COLO668 (cell line): Measurements from ENCODE around the gene BAMBI.
"Not testable (repeated sequence)": the region's sequence is repeated elsewhere in the genome, so short reads cannot be mapped to it uniquely, and the experiment has no call there.

ENCODE experiments used
- DNase-seq: peaks from one replicate; lab custom pipeline; 2025; ENCODE audit not compliant: unreplicated experiment; lab: John Stamatoyannopoulos, UW

BAMBI gene

GRCh38 chr10:28676968-28677887 lies at the start of gene BAMBI:
TSS of gene BAMBI (plus strand) at chr10:28677521. CDS start at chr10:28677898, 377 bp downstream.
- DNase-seq: peak; percentile 96

GRCh38 chr10:28628184-28628893 lies 49.0 kb upstream of the BAMBI start:
- DNase-seq: peak; percentile 68

DNA sequence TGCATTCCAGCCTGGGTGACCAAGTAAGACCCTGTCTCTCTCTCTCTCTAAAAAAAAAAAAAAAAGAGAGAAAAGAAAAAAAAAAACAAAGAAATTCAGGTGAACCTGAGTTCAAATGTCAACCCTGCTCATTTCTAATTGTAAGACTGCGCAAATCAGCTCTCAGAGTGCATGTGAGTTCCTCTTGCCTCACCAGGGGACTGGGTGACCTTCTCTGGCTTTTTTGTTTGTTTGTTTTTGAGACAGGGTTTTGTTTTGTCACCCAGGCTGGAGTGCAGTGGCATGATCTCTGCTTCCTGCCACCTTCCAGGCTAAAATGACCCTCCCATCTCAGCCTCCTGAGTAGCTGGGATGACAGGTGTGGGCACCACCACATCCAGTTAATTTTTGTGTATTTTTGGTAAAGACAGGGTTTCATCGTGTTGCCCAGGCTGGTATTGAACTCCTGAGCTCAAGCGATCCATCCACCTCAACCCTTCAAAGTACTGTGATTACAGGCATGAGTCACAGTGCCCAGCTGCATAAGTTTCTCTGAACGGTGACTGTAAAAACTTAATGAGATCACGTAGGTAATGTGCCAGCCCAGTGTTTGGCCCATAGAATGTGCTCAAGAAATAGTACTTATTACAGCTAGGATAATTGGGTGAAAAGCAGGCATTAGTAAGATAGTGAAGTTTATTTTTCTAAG lies 45.3 kb upstream of the BAMBI start:
- no peak for DNase-seq

- no peak for DNase-seq
Observed at GRCh38 chr10:28632584-28632945, 44.8 kb upstream of the BAMBI start.

DNA sequence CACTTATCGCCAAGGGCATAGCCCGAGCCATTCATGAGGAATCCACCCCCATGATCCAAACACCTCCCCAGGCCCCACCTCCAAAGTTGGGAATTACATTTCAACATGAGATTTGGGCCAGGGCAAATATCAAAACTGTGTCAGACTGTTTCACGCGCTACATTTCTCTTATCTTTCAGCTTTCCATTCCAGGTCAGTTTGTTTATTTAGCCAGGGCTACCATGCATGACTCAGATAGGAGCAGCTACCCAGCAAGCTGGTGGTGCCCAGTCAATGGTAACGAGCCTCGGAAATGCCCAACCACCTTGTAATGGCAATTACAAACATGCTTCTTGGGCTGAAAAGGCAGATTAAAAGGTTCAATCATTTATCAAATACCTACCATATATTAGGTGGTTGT lies 43.6 kb upstream of the BAMBI start:
- no peak for DNase-seq

DNA sequence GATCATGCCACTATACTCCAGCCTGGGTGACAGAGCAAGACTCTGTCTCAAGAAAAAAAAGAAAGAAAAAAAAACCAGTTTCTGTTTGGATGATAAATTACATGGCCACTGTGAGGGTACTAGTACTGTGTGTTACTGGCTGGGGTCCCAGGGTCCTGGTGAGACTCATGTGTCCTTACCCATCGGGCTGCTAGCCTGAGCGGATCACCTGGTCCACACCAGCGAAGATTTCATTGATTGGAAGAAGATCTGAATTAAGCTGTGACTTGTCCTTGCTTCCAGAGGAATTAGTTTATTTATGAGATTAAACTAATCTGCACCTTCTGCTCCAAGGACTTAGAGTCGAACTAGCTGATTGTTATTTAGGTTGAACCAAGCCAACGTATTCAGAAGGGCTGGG lies 40.0 kb upstream of the BAMBI start:
- DNase-seq: no peak

- no peak for DNase-seq
Observed at GRCh38 chr10:28638392-28638791, 38.9 kb upstream of the BAMBI start.

- DNase-seq: no peak
Observed at GRCh38 chr10:28640551-28640950, 36.8 kb upstream of the BAMBI start.

DNA sequence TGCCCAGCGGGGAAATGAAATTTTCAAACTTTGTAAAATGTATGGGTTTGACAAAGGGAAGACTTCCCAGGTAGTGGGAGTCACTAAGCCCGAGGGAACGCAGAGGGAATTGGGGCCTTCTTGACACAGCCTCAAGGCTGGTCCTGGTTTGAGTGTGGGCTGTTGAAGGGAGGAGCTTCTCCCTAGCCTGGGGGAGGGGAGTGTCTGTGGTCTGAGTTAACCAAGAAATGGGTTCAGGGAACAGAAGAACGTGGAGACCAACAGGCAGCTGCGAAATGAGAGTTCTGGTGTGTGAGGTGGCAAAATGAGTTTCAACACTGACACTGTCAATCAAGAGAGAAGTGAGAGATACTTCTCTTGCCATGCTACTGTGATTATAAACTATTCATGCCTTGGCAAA lies 32.7 kb upstream of the BAMBI start:
- DNase-seq: no peak

GRCh38 chr10:28652106-28652505 lies 25.2 kb upstream of the BAMBI start:
- no peak for DNase-seq

DNA sequence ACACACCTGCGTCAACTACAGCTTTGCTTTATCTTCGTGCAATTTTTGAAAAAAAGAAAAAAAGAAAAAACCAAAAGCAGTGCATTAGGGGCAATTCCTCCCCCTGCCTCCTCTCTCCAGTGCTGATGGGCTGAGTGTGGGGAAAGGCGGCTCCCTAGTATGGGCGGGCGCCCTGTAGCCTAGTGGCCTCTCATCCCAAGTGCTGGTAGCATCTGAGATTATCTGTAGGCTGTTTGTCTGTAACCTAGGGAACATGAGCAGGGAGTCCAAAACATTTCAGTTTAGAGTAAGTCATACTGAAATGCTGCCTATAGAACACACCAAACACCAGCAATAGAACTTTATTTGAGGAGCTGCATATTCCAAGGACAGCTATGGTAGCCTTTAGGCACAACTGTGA lies 24.6 kb upstream of the BAMBI start:
- DNase-seq: no peak

GRCh38 chr10:28658824-28659223 lies 18.5 kb upstream of the BAMBI start:
- DNase-seq: not testable (repeated sequence)

DNA sequence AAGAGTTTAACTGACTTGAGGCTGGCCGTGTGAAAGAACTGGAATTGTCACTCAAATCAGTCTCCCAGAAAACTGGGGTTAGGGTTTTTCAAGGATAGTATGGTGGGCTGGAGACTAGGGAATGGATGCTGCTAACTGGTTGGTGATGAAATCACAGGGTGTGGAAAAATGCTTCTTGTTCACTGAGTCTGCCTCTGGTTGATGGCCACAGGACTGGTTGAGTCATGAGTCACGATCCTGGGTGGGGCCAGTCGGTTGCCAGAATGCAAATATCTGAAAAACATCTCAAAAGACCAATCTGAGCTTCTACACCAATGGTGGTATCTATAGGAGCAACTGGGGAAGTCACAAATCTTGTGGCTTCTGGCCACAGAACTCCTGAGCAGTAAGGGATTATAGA lies 16.3 kb upstream of the BAMBI start:
- no peak for DNase-seq

- peak; percentile 61 for DNase-seq
Observed at GRCh38 chr10:28663576-28664368, 13.5 kb upstream of the BAMBI start.

GRCh38 chr10:28664369-28664740 lies 13.0 kb upstream of the BAMBI start:
- DNase-seq: no peak

GRCh38 chr10:28666751-28667467 lies 10.4 kb upstream of the BAMBI start:
- no peak for DNase-seq

- peak; percentile 49 for DNase-seq
Observed at GRCh38 chr10:28668363-28669226, 8.7 kb upstream of the BAMBI start.

DNA sequence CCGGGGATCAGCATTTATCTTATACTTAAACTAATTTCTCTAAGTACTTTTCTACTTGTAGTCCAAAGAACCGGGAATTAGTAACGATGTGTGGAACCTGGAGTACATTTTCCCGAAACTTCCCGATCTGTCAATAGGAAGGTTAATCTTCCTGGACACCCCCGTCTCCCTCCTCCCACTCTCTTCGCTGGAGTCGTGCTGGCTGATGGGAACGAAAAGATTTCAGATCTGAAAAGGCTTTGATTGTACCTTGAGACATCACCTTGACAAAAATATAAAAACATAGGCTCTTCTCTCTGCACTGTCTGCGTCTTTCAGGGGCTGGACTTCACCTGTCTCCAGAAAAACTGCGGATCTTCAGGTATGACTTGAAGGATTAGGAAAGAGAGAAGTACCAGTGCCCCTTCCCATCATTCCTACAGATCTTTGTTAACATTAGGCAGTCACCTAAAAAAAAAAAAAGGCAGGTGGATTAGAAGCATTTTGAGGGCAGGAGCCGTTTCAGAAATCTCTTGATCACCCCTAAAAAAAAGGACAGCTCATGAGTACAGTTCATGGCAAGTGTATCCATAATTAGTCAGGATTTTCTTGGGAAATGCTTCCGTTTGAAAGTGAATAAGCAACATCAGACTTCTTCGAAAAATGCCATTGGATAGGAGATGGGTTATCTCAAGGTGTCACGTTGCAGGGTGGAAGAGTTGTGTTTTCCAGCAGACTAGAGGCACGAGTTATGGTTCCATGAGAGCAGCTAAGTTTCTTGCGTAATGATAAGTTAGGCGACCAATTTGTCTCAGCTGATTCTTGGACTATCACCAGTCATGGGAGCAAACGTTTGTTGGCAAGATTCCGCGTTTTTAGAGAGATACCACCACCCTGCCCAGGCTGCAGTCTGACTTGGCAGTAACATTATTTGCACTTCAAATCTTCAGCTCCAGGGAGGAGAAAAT lies 7.8 kb upstream of the BAMBI start:
- no peak for DNase-seq
